Lower leg skin (tissue), 3 donors: ENCODE measurements around the gene GOLGB1.

ENCODE experiments used
- POLR2A ChIP-seq, 2 donors: fragments of 450-650 bp; IDR thresholded peaks; one replicate each; pipeline ENCODE4 v1.6.1; 2016 to 2017; ENCODE audit warnings: antibody characterized with exemption in 2 of 2, mild to moderate bottlenecking in 1 of 2, moderate library complexity in 1 of 2
- TF ChIP-seq, protein P1 (sequence below), 3 donors: fragments of 450-650 bp; IDR thresholded peaks; one replicate each; pipeline ENCODE4 v1.5.1; 2016; ENCODE audit warnings: antibody characterized with exemption in 3 of 3, mild to moderate bottlenecking in 3 of 3, moderate library complexity in 2 of 3

DNA sequence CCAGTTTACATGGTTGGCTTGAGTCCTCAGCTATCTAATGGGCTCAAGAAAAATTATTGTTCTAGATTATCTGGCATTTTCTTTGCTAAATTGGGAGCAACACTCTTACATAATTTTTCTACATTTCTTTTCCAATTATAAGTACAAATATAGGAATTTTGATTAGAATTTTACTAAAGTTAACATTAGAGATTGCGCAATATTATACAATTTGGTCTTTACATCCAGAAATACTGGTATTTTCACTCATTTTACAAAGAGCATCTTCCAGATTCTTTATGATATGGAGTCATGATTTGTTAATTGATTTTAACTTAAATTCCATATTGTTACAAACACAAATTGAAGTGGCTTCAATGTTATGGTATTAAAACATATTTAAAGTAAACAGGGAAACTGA lies 19.7 kb upstream of the GOLGB1 start:
- TF ChIP-seq, protein P1, sequence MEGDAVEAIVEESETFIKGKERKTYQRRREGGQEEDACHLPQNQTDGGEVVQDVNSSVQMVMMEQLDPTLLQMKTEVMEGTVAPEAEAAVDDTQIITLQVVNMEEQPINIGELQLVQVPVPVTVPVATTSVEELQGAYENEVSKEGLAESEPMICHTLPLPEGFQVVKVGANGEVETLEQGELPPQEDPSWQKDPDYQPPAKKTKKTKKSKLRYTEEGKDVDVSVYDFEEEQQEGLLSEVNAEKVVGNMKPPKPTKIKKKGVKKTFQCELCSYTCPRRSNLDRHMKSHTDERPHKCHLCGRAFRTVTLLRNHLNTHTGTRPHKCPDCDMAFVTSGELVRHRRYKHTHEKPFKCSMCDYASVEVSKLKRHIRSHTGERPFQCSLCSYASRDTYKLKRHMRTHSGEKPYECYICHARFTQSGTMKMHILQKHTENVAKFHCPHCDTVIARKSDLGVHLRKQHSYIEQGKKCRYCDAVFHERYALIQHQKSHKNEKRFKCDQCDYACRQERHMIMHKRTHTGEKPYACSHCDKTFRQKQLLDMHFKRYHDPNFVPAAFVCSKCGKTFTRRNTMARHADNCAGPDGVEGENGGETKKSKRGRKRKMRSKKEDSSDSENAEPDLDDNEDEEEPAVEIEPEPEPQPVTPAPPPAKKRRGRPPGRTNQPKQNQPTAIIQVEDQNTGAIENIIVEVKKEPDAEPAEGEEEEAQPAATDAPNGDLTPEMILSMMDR (IDR thresholded peaks at IDR 0.05): no peak
- no peak for TF ChIP-seq POLR2A (IDR thresholded peaks at IDR 0.05)
